AML-193 (cell line): ENCODE measurements around the gene COL6A2.

Experiments used
- DNase-seq, 2 experiments: peaks; one replicate each; lab custom pipeline; 2025; lab: John Stamatoyannopoulos, UW

COL6A2 gene

GRCh38 chr21:46144464-46145070, 46.7 kb downstream of the COL6A2 start:
- no peak for DNase-seq

DNA sequence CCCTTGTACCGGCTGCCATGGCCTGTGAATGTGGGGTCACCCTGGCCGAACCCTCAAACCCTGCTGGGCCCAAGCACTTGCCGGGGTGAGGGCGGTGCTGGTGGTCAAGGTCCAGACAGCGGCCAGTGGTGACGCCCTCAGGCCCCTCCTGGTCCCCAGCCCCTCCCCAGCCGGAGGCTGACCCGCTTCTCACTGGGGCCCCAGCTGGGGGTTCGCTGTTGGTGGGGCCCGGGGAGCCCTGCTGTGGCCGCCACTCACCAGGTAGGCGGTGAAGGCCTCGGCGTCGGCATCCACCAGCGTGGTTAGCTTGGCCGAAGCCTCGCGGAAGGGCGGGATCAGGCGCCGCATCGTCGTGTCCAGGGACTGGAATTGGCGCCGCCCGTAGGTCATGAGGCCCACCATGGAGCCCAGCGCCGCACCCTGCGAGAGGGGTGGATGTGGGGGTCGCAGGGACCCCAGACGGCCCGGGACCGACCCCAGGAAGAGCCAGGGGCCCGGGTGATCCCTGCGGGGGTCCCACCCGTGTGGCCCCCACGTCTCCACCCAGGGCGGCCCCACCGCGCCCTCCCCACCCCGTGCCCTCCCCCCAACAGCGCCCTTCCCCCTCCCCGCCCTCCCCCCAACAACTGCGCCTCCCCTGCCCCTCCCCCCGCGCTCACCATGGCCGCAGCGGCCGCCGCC, 47.4 kb downstream of the COL6A2 start:
- DNase-seq, result no peak

- DNase-seq, result no peak
Observed at GRCh38 chr21:46145840-46146691, 48.2 kb downstream of the COL6A2 start.

GRCh38 chr21:46146856-46147255, 48.9 kb downstream of the COL6A2 start:
- no peak for DNase-seq

DNA sequence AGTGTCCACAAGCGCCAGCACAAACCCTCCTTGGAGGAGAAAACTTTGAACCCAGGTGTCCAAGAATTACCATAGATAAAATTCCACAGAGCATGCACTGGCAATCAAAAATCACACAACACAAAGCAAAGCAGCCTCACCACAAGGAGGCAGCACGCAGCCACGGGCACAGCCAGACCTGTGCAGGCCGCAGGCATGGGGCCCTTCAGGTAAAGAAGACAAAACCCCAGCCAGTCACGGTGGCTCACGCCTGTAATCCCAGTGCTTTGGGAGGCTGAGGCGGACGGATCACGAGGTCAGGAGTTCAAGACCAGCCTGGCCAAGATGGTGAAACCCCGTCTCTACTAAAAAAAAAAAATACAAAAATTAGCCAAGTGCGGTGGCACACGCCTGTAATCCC, 49.5 kb downstream of the COL6A2 start:
- DNase-seq, result peak; percentile 20 to 36

GRCh38 chr21:46148106-46148505, 50.2 kb downstream of the COL6A2 start:
- DNase-seq, result no peak

DNA sequence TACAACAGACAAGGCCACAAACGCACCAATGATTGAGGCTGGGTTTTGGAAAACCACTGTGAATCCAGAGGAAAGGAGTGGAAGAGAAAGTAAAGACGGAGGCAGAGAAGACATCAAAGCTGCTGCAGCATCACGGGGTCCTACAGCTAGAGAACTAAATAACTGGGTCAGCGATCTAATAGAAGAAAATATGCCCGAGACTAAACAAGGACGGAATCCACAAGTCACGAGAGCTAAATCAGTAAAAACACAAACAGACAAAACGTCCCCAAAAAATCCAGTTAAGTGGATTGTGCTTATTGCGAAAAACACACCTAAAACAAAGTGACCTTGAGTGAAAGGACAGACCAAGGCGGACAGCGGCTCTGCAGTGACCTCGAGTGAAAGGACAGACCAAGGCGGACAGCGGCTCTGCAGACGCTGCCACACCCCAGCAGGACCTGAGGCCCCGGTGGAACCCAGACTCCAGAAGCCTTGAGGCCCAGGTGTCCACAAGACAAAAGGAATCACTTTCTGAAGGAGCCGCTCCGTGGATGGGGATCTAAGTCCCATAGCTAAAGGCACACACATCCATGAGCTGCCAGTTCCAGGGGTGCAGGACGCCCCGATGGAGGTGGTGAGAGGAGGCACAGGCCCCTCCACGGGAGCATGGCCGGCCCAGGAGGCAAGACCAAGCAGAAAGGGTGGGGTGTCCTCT, 51.4 kb downstream of the COL6A2 start:
- no peak for DNase-seq

DNA sequence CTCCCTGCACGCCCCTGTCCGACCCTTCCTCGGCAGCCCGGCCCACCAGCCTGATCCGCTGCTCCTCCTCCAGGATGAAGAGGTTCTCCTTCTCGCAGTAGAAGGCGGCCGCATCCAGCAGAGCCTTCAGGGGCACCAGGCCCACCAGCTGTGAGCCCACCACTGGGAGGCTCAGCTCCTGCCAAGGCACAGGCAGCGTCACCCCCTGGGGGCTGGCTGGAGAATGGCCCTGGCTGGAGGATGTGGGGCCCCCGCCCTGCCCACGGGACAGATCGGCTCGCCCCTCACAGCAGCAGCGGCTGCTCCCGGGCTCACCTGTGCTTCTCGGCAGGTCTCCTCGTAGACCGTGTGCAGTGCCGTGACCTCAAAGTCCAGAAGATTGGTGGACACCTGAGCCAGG, 52.2 kb downstream of the COL6A2 start:
- DNase-seq, result no peak

- DNase-seq, result no peak
Observed at GRCh38 chr21:46150491-46151121, 52.7 kb downstream of the COL6A2 start.

GRCh38 chr21:46151261-46151988, 53.5 kb downstream of the COL6A2 start:
- no peak for DNase-seq

GRCh38 chr21:46151989-46152926, 54.3 kb downstream of the COL6A2 start:
- no peak for DNase-seq

DNA sequence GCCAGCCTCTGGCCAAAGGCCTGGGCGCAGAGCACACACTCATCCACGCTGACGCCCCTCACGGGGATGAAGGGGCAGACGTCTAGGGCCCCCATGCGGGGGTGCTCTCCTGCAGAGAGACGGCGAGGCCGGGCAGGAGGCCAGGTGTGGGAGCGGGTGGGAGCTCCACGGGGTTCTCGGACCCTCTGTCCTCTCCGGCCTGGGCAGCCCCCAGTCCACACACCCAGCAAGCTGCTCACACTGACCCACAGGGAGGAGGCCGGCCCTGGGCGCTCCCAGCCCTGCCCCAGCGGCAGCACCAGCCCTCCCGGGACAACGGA, 55.0 kb downstream of the COL6A2 start:
- no peak for DNase-seq

GRCh38 chr21:46153247-46154154, 55.6 kb downstream of the COL6A2 start:
- DNase-seq, result peak; percentile 5 to 6

DNA sequence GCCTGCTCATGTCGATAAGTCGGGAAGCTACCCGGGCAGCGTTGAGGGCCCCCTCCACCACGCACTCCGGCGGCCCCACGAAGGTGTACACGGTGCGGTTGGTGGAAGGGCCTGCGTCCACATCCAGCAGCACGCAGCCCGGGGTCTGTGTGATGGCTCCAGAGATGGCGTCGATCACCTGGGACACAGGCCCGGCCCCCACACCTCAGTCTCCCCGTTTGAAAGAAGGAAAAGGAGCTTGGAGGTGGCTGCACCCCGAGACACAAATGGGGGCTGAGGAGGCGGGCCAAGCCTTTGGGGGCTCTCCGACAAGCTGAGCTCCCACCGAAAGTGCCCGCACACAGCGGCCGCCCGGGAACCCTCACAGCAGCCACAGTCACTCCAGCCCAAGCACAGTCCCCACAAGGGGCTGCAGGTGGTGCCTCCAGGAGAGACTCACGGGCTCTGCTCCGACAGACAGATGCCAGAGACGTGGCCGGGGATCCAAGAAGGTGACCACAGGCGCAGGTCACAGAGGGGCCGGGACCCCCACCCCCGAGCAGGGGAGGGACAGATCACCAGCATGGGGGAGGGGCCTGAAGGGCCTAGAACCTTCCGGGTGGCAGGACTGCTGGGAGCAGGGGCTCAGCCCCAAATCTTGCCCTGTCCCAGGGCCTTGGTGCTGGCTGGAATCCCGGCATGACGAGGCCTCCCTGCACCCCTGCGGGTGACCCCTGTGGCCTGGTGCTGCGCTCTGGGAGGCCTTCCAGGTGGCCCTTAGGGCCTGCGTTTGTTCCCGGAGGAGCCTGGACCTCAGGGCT, 56.4 kb downstream of the COL6A2 start:
- DNase-seq, result no peak

- DNase-seq, result no peak
Observed at GRCh38 chr21:46154955-46155513, 57.1 kb downstream of the COL6A2 start.

- no peak for DNase-seq
Observed at GRCh38 chr21:46155514-46156377, 57.8 kb downstream of the COL6A2 start, which contains the start of gene FTCD. Gene FTCD (minus strand): TSS chr21:46155579. CDS start chr21:46155523, 56 bp downstream.

- DNase-seq, result no peak
Observed at GRCh38 chr21:46156378-46156645, 58.4 kb downstream of the COL6A2 start.
